ENCODE measurements around the gene PSEN1.
A peak's percentile ranks its signal among the peaks of the same experiment; 100 is the strongest.

PSEN1 gene

DNA sequence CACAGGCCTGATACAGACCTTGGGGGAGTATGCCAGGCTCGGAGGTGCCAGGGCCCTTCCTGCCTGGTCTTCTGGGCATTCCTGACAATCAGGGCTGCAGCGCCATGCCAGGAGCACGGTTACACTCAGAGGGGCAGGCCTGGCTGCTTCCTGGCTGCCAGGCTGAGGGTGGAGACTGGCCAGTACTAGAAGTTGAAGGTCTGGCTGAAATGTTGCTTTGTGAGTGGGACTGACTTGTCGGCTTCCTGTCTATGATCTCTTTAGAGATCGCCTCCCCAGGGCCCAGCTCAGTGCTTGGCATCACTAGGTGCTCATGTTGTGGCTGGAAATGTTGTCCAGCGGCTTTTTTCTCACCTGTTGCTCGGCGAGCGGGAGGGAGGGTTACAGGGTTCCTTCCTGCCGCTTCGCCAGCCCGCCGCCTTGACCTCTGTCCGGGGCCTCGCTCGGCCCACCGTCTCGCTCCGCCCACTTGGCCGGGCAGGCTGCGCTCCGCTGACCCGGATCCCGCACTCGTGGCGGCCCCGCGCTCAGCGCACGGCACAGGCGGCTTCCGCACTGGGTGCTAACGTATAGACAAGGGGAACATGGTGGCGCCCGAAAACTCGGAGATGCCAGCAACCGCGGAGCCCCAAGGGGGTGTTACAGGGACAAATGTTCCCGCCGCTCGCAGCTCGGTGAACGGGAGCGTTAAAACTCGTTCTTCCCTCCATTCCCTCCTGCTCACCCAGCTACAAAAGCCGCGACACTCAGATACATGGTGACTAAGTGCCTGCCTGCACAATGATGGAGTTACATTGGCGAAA lies 133.6 kb downstream of the PSEN1 start:
- H3K27me3 ChIP-seq (ENCODE audit: control insufficient read depth, insufficient read depth, low read length), result no peaks in the 10 kb centered on the region
- H3K9me3 ChIP-seq (ENCODE audit: control insufficient read depth, insufficient read depth, low read length), result no peaks in the 10 kb centered on the region; the same call in 1 of the 2 replicates
- WGBS (ENCODE audit: insufficient coverage, insufficient read length), result no CpG with 5 or more reads among the region's 48 CpGs
- H3K36me3 ChIP-seq (ENCODE audit: control insufficient read depth, insufficient read depth, low read length), result no peaks in the 10 kb centered on the region
- no peak for DNase-seq (ENCODE audit: low read depth, low spot score)
- no peaks in the 10 kb centered on the region; the same call in 1 of the 2 replicates for H3K4me1 ChIP-seq (ENCODE audit: control insufficient read depth, insufficient read depth, low read length)
- H3K27ac ChIP-seq (ENCODE audit: low read length), result no peak overlapping the region
- H3K4me3 ChIP-seq (ENCODE audit: low read length), result peak overlapping the region; percentile 3; the same call in 1 of the 2 replicates

DNA sequence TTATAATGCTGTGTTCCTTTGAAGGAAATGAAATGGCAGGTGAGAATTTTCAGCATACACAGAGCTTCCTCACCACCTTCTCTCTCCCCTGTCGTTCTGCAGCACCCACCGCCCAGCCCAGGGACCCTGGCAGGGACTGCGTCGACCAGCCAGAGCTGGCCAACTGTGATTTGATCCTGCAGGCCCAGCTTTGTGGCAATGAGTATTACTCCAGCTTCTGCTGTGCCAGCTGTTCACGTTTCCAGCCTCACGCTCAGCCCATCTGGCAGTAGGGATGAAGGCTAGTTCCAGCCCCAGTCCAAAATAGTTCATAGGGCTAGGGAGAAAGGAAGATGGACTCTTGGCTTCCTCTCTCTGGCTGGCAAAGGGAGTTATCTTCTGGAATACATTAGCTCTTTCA lies 136.1 kb downstream of the PSEN1 start:
- no peak overlapping the region for H3K27ac ChIP-seq (ENCODE audit: low read length)
- H3K4me1 ChIP-seq (ENCODE audit: control insufficient read depth, insufficient read depth, low read length), result no peaks in the 10 kb centered on the region; the same call in 1 of the 2 replicates
- DNase-seq (ENCODE audit: low read depth, low spot score), result no peak
- no peaks in the 10 kb centered on the region; the same call in 1 of the 2 replicates for H3K9me3 ChIP-seq (ENCODE audit: control insufficient read depth, insufficient read depth, low read length)
- H3K27me3 ChIP-seq (ENCODE audit: control insufficient read depth, insufficient read depth, low read length), result no peaks in the 10 kb centered on the region
- WGBS (ENCODE audit: insufficient coverage, insufficient read length), result no CpG with 5 or more reads among the region's 6 CpGs
- H3K4me3 ChIP-seq (ENCODE audit: low read length), result no peak overlapping the region
- peaks cover 7% of the 10 kb centered on the region for H3K36me3 ChIP-seq (ENCODE audit: control insufficient read depth, insufficient read depth, low read length)

Measured in iPS DF 6.9 (cell line).